Endodermal cell (in vitro differentiated cells): ENCODE results near the gene GPR135. TPM values are rescaled to one million over a fixed set of nuclear protein-coding genes. Genes with fewer than 3 reads are reported as not detected.

ENCODE experiments used
- DNase-seq: peaks from one replicate; pipeline ENCODE4 v3.0.0-alpha.2; 2017
- H3K27ac ChIP-seq: 2 replicates; pipeline ENCODE4 v1.5.1; 2013; ENCODE audit warnings: mild to moderate bottlenecking, low read depth, low read length, moderate library complexity
- H3K27me3 ChIP-seq: 2 replicates; pipeline ENCODE4 v1.6.1; 2013; ENCODE audit warnings: mild to moderate bottlenecking, low read length, moderate library complexity; ENCODE audit not compliant: insufficient read depth, control insufficient read depth, poor library complexity, severe bottlenecking
- H3K36me3 ChIP-seq: 2 replicates; pipeline ENCODE4 v1.7.0; 2013; ENCODE audit warnings: mild to moderate bottlenecking, low read length, moderate library complexity; ENCODE audit not compliant: control insufficient read depth, insufficient read depth
- H3K4me1 ChIP-seq: one replicate; pipeline ENCODE4 v1.7.0; 2013; ENCODE audit warnings: low read length; ENCODE audit not compliant: control insufficient read depth, insufficient read depth
- H3K4me3 ChIP-seq: 2 replicates; pipeline ENCODE4 v1.5.1; 2013; ENCODE audit warnings: mild to moderate bottlenecking, low read length, moderate library complexity
- H3K9ac ChIP-seq: 2 replicates; pipeline ENCODE4 v1.6.1; 2013; ENCODE audit warnings: mild to moderate bottlenecking, low read length, moderate library complexity; ENCODE audit not compliant: poor library complexity, severe bottlenecking; ENCODE audit errors: extremely low read depth
- H3K9me3 ChIP-seq: 2 replicates; pipeline ENCODE4 v1.6.1; 2013; ENCODE audit warnings: mild to moderate bottlenecking, low read length, moderate library complexity; ENCODE audit not compliant: control insufficient read depth
- H3K27ac Mint-ChIP-seq: 2 replicates; pipeline ENCODE4 v1.8.0; 2020; ENCODE audit warnings: mixed read lengths
- H3K27me3 Mint-ChIP-seq: 2 replicates; pipeline ENCODE4 v1.8.0; 2021; ENCODE audit warnings: mild to moderate bottlenecking, mixed read lengths; ENCODE audit not compliant: insufficient read depth
- H3K36me3 Mint-ChIP-seq: 2 replicates; pipeline ENCODE4 v1.8.0; 2020; ENCODE audit warnings: low read depth, mixed read lengths
- H3K4me1 Mint-ChIP-seq: 2 replicates; pipeline ENCODE4 v1.8.0; 2020; ENCODE audit warnings: mixed read lengths
- H3K4me3 Mint-ChIP-seq: 2 replicates; pipeline ENCODE4 v1.8.0; 2020; ENCODE audit warnings: mild to moderate bottlenecking, moderate library complexity, mixed read lengths
- H3K9me3 Mint-ChIP-seq: 2 replicates; pipeline ENCODE4 v1.8.0; 2020; ENCODE audit warnings: mild to moderate bottlenecking, mixed read lengths
- WGBS, 2 experiments: methylation state at CpG; one replicate each; pipeline versions ENCODE4 v1.1.5 to v1.1.7; 2013; ENCODE audit warnings: missing lambda C conversion rate in 2 of 2, mixed read lengths in 1 of 2; ENCODE audit not compliant: insufficient coverage in 1 of 2, insufficient read length in 1 of 2; 5-methylcytosine and 5-hydroxymethylcytosine counted together
- total RNA-seq, 2 donors: library from RNA; stranded (reverse); fragmentation: NEBNext Ultra II Directional in 1 of 2; extraction: Animal tissue kit (Norgen Biotek cat#: 25700) in 1 of 2; gene quantifications; 2 replicates in 1 of 2; 3 replicates in 1 of 2; pipeline ENCODE4 v1.2.1, GENCODE V29; 2021
- TF ChIP-seq, protein P1 (sequence below): fragments of 200-600 bp; sonication (generic); conservative IDR thresholded peaks from 2 replicates; pipeline ENCODE4 v1.5.0; 2021; ENCODE audit warnings: antibody characterized with exemption, mild to moderate bottlenecking

The GPR135 gene
- total RNA-seq, 2 donors from 2014 or later: 4.1 to 4.5 TPM

DNA sequence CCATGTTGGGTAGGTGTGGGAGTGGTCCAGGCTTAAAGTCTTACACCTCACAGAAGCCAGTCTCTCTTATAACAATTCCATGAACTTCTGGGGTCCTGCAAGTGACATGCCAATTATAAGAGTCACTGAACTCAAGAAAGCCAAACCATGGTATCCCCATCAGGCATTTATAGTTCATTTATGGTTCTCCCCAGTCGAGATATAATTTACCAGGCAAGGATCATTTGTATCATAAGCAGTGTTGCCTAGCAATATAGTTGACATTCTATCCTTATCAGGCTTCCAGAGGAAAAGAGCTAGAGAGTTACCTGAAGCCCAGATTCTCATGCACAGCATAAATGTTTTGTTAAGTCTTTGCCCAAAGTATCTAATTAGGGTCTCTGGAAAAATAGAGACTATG is 27.2 kb upstream of the GPR135 start:
- Histone ChIP-seq H3K9ac (no peak overlapping the region), H3K27me3 (no peaks in the 10 kb centered on the region), H3K4me1 (no peaks in the 10 kb centered on the region), H3K27ac (no peak overlapping the region), H3K4me3 (no peak overlapping the region), H3K9me3 (peaks cover 9% of the 10 kb centered on the region), H3K36me3 (peaks cover 90% of the 10 kb centered on the region)
- 96 to 100% methylated on average over 1 of the region's 1 CpG for WGBS, 2 experiments
- TF ChIP-seq, protein P1, sequence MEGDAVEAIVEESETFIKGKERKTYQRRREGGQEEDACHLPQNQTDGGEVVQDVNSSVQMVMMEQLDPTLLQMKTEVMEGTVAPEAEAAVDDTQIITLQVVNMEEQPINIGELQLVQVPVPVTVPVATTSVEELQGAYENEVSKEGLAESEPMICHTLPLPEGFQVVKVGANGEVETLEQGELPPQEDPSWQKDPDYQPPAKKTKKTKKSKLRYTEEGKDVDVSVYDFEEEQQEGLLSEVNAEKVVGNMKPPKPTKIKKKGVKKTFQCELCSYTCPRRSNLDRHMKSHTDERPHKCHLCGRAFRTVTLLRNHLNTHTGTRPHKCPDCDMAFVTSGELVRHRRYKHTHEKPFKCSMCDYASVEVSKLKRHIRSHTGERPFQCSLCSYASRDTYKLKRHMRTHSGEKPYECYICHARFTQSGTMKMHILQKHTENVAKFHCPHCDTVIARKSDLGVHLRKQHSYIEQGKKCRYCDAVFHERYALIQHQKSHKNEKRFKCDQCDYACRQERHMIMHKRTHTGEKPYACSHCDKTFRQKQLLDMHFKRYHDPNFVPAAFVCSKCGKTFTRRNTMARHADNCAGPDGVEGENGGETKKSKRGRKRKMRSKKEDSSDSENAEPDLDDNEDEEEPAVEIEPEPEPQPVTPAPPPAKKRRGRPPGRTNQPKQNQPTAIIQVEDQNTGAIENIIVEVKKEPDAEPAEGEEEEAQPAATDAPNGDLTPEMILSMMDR: no peak
- DNase-seq: no peak
- peaks cover 81% of the 10 kb centered on the region for H3K36me3 Mint-ChIP-seq
- no peaks in the 10 kb centered on the region for H3K9me3 Mint-ChIP-seq
- H3K27ac Mint-ChIP-seq: no peak overlapping the region
- H3K4me1 Mint-ChIP-seq: no peaks in the 10 kb centered on the region
- H3K4me3 Mint-ChIP-seq: no peak overlapping the region
- no peaks in the 10 kb centered on the region for H3K27me3 Mint-ChIP-seq

DNA sequence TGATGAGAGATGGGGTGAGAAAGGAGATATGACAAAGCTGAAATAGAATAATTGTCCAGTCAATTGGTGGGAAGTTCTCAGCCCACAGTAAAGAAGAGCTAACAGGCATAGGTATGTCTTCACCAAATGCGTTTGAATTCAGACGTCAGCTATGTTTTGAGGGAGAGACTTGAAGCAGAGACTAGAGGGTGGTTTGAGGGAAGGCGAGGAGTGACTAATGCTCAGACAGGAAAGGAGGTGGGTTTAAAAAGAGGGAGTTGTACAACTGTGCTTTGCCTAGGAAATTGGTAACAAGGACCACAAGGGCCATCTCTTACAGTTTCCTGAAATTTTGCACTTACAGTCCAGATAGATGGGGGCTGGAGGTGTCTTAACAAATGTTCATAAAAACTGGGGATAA is 25.6 kb upstream of the GPR135 start:
- no peak for DNase-seq
- peaks cover 81% of the 10 kb centered on the region for H3K36me3 ChIP-seq
- Mint-ChIP-seq H3K4me1 (peaks cover 2% of the 10 kb centered on the region), H3K36me3 (peaks cover 75% of the 10 kb centered on the region), H3K27ac (peak overlapping the region; percentile 11), H3K4me3 (no peak overlapping the region), H3K9me3 (no peaks in the 10 kb centered on the region), H3K27me3 (no peaks in the 10 kb centered on the region)
- no peaks in the 10 kb centered on the region for H3K4me1 ChIP-seq
- H3K9ac ChIP-seq: no peak overlapping the region
- H3K27me3 ChIP-seq: no peaks in the 10 kb centered on the region
- TF ChIP-seq, protein P1: no peak
- H3K4me3 ChIP-seq: no peak overlapping the region
- 90 to 93% methylated on average over 3 of the region's 3 CpGs for WGBS, 2 experiments
- peaks cover 9% of the 10 kb centered on the region for H3K9me3 ChIP-seq
- H3K27ac ChIP-seq: no peak overlapping the region

DNA sequence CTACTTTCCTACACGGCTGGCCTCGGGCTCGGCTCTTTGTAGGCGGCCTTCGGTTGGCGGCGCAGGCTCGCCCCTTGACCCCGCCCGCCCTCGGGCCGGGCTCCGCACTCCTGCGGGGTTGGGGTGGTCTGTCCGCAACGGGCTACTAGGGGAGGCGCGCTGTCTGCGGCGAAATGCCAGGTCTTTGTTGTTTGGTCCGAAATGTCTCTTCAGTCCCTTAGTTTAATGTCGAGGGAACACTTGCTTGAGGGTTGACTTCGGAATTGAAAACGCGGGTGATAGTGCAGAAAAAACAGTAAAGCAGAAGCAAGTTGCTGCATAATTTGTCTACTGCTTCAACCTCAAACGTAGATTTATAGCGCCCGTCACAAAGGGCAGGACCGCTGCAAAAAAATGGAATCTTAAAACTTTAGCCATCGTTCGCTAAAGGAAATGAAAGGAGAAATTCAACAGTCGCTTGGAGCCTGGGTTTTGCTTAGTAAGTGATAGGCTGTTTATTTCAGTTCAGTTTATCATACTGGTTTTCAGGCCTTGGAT is 19.5 kb upstream of the GPR135 start:
- no peaks in the 10 kb centered on the region for H3K9me3 ChIP-seq
- Mint-ChIP-seq H3K36me3 (peaks cover 22% of the 10 kb centered on the region), H3K9me3 (no peaks in the 10 kb centered on the region), H3K4me3 (peak overlapping the region; percentile 78), H3K27me3 (no peaks in the 10 kb centered on the region), H3K27ac (peak overlapping the region; percentile 91), H3K4me1 (peaks cover 25% of the 10 kb centered on the region)
- TF ChIP-seq, protein P1: no peak
- peak overlapping the region; percentile 82 for H3K9ac ChIP-seq
- peak overlapping the region; percentile 99 for H3K4me3 ChIP-seq
- H3K27me3 ChIP-seq: no peaks in the 10 kb centered on the region
- peaks cover 9% of the 10 kb centered on the region for H3K4me1 ChIP-seq
- WGBS, 2 experiments: 0% methylated on average over 21 to 32 of the region's 32 CpGs
- H3K27ac ChIP-seq: peak overlapping the region; percentile 95
- peaks cover 25% of the 10 kb centered on the region for H3K36me3 ChIP-seq
- DNase-seq: no peak
